Thymus (tissue), 14 donors: ENCODE data around the gene SGO2. TPM values are rescaled to one million over a fixed set of nuclear protein-coding genes. Genes with fewer than 3 reads are reported as not detected.
A peak's percentile ranks its signal among the peaks of the same experiment; 100 is the strongest.

Experiments used
- DNase-seq, 9 donors: peaks; one replicate each; pipeline ENCODE4 v3.0.0-alpha.2; 2013; ENCODE audit warnings: low spot score in 9 of 9, low read depth in 6 of 9, missing footprints in 1 of 9
- H3K27ac ChIP-seq, 2 donors: one replicate each; pipeline ENCODE4 v1.5.1; 2013; ENCODE audit warnings: control low read depth in 1 of 2, low read depth in 1 of 2, low read length in 1 of 2, mild to moderate bottlenecking in 1 of 2, moderate library complexity in 1 of 2
- H3K27me3 ChIP-seq, 2 donors: one replicate each; pipeline ENCODE4 v1.5.1; 2013; ENCODE audit warnings: low read length in 1 of 2; ENCODE audit not compliant: control insufficient read depth in 2 of 2, insufficient read depth in 1 of 2
- H3K36me3 ChIP-seq, 2 donors: one replicate each; pipeline ENCODE4 v1.5.1; 2013; ENCODE audit warnings: low read length in 1 of 2, mild to moderate bottlenecking in 1 of 2, moderate library complexity in 1 of 2; ENCODE audit not compliant: control insufficient read depth in 2 of 2, insufficient read depth in 2 of 2
- H3K4me1 ChIP-seq, 2 donors: one replicate each; pipeline ENCODE4 v1.5.1; 2013; ENCODE audit warnings: low read length in 2 of 2; ENCODE audit not compliant: control insufficient read depth in 2 of 2, insufficient read depth in 2 of 2
- H3K4me3 ChIP-seq, 2 donors: one replicate each; pipeline ENCODE4 v1.5.1; 2013; ENCODE audit warnings: low read length in 2 of 2, control low read depth in 1 of 2, mild to moderate bottlenecking in 1 of 2
- H3K9me3 ChIP-seq, 2 donors: one replicate each; pipeline ENCODE4 v1.5.1; 2013; ENCODE audit warnings: low read length in 1 of 2, mild to moderate bottlenecking in 1 of 2; ENCODE audit not compliant: control insufficient read depth in 2 of 2, insufficient read depth in 1 of 2
- WGBS: extraction: QIAGEN DNeasy Blood & Tissue Kit; methylation state at CpG from one replicate; pipeline ENCODE4 v1.1.7; 2013; 5-methylcytosine and 5-hydroxymethylcytosine counted together
- long read RNA-seq, 10 donors: transcript quantifications; one replicate each; lab custom pipeline, GENCODE V29; 2026
- polyA plus RNA-seq: library from polyadenylated mRNA; stranded (reverse); fragments of 200-250 nt; gene quantifications from one replicate; pipeline ENCODE4 v1.2.3, GENCODE V29; 2013
- total RNA-seq: library from RNA; stranded (reverse); fragments of 120-200 nt; gene quantifications from one replicate; pipeline ENCODE4 v1.2.4, GENCODE V29; 2013
- donor health status: healthy.

The SGO2 gene
- total RNA-seq (19.7 TPM), polyA plus RNA-seq (4.2 TPM)
- long read RNA-seq, donor 1, partial matches to known transcripts = 6 of 6 reads
- long read RNA-seq, donor 1, other reads (novel, unspliced or antisense) = 0 of 6 reads
- long read RNA-seq, donor 2, full-length matches to known transcripts = 6 of 67 reads
- long read RNA-seq, donor 2, partial matches to known transcripts = 61 of 67 reads
- long read RNA-seq, donor 2, other reads (novel, unspliced or antisense) = 0 of 67 reads
- long read RNA-seq, donor 3, full-length matches to known transcripts = 3 of 26 reads
- long read RNA-seq, donor 3, partial matches to known transcripts = 23 of 26 reads
- long read RNA-seq, donor 3, other reads (novel, unspliced or antisense) = 0 of 26 reads
- long read RNA-seq, donor 4, partial matches to known transcripts = 30 of 31 reads
- long read RNA-seq, donor 4, other reads (novel, unspliced or antisense) = 0 of 31 reads
- long read RNA-seq, donor 5, full-length matches to known transcripts = 2 of 67 reads
- long read RNA-seq, donor 5, partial matches to known transcripts = 65 of 67 reads
- long read RNA-seq, donor 5, other reads (novel, unspliced or antisense) = 0 of 67 reads
- long read RNA-seq, donor 6, full-length matches to known transcripts = 3 of 11 reads
- long read RNA-seq, donor 6, partial matches to known transcripts = 8 of 11 reads
- long read RNA-seq, donor 6, other reads (novel, unspliced or antisense) = 0 of 11 reads
- long read RNA-seq, donor 7, full-length matches to known transcripts = 2 of 36 reads
- long read RNA-seq, donor 7, partial matches to known transcripts = 34 of 36 reads
- long read RNA-seq, donor 7, other reads (novel, unspliced or antisense) = 0 of 36 reads
- long read RNA-seq, donor 8, partial matches to known transcripts = 7 of 7 reads
- long read RNA-seq, donor 8, other reads (novel, unspliced or antisense) = 0 of 7 reads
- long read RNA-seq, donor 9, full-length matches to known transcripts = 3 of 41 reads
- long read RNA-seq, donor 9, partial matches to known transcripts = 38 of 41 reads
- long read RNA-seq, donor 9, other reads (novel, unspliced or antisense) = 0 of 41 reads
- long read RNA-seq, donor 10, full-length matches to known transcripts = 2 of 21 reads
- long read RNA-seq, donor 10, partial matches to known transcripts = 19 of 21 reads
- long read RNA-seq, donor 10, other reads (novel, unspliced or antisense) = 0 of 21 reads

- Histone ChIP-seq H3K4me3 (peak within 1 kb of the TSS; percentile 68 to 72), H3K27ac (peak within 1 kb of the TSS; percentile 60 to 68), H3K27me3 (no peaks in the 10 kb centered on the region), H3K36me3 (peaks cover 0 to 3% of the 10 kb centered on the region in 2 donors), H3K9me3 (no peaks in the 10 kb centered on the region), H3K4me1 (peaks cover 9 to 12% of the 10 kb centered on the region in 2 donors)
- DNase-seq = peak; percentile 89 to 98 (median 94)
- under 1% methylated on average over 56 of the region's 56 CpGs for WGBS
These were observed at the start of gene SGO2 for GRCh38 chr2:200525882-200526651. Gene SGO2 (plus strand): TSS chr2:200526207. CDS start chr2:200532976, 6,769 bp downstream.

- no peaks in the 10 kb centered on the region for H3K4me1 ChIP-seq
- WGBS = 98% methylated on average over 8 of the region's 8 CpGs
- H3K27ac ChIP-seq = no peak overlapping the region
- DNase-seq = no peak
- no peaks in the 10 kb centered on the region for H3K27me3 ChIP-seq
- H3K36me3 ChIP-seq = peaks cover 0 to 2% of the 10 kb centered on the region in 2 donors
- H3K9me3 ChIP-seq = no peaks in the 10 kb centered on the region
- H3K4me3 ChIP-seq = no peak overlapping the region
These were observed 49.2 kb upstream of the SGO2 start for GRCh38 chr2:200476836-200477235.

- Histone ChIP-seq H3K27me3 (no peaks in the 10 kb centered on the region), H3K36me3 (peaks cover 0 to 2% of the 10 kb centered on the region in 2 donors), H3K4me1 (no peaks in the 10 kb centered on the region), H3K4me3 (no peak overlapping the region), H3K9me3 (no peaks in the 10 kb centered on the region), H3K27ac (no peak overlapping the region)
- WGBS = 96% methylated on average over 21 of the region's 21 CpGs
- DNase-seq = no peak
These were observed 48.3 kb upstream of the SGO2 start for GRCh38 chr2:200477667-200478131.

GRCh38 chr2:200479692-200480265 is 46.2 kb upstream of the SGO2 start:
- 74% methylated on average over 8 of the region's 8 CpGs for WGBS
- H3K4me1 ChIP-seq = no peaks in the 10 kb centered on the region
- H3K36me3 ChIP-seq = peaks cover 0 to 2% of the 10 kb centered on the region in 2 donors
- DNase-seq = no peak
- no peaks in the 10 kb centered on the region for H3K27me3 ChIP-seq
- H3K27ac ChIP-seq = no peak overlapping the region
- no peak overlapping the region for H3K4me3 ChIP-seq
- H3K9me3 ChIP-seq = no peaks in the 10 kb centered on the region

GRCh38 chr2:200482194-200482593 is 43.8 kb upstream of the SGO2 start:
- Histone ChIP-seq H3K27ac (no peak overlapping the region), H3K27me3 (no peaks in the 10 kb centered on the region), H3K4me3 (no peak overlapping the region), H3K36me3 (peaks cover 0 to 2% of the 10 kb centered on the region in 2 donors), H3K4me1 (no peaks in the 10 kb centered on the region), H3K9me3 (no peaks in the 10 kb centered on the region)
- DNase-seq = no peak

GRCh38 chr2:200483729-200484198 is 42.2 kb upstream of the SGO2 start:
- no peaks in the 10 kb centered on the region for H3K4me1 ChIP-seq
- DNase-seq = peak in 2 of 9 donors; percentile 46 to 48

GRCh38 chr2:200484934-200485333 is 41.1 kb upstream of the SGO2 start:
- Histone ChIP-seq H3K36me3 (peaks cover 5% of the 10 kb centered on the region in 2 donors), H3K27me3 (no peaks in the 10 kb centered on the region), H3K9me3 (no peaks in the 10 kb centered on the region), H3K4me1 (no peaks in the 10 kb centered on the region), H3K27ac (no peak overlapping the region), H3K4me3 (no peak overlapping the region)
- no peak for DNase-seq
- WGBS = over 99% methylated on average over 3 of the region's 3 CpGs

More at GRCh38 chr2:200483729-200484198, 42.2 kb upstream of the SGO2 start:
- no peaks in the 10 kb centered on the region for H3K9me3 ChIP-seq
- 81% methylated on average over 4 of the region's 4 CpGs for WGBS
- no peak overlapping the region for H3K4me3 ChIP-seq
- no peaks in the 10 kb centered on the region for H3K36me3 ChIP-seq
- no peaks in the 10 kb centered on the region for H3K27me3 ChIP-seq
- no peak overlapping the region for H3K27ac ChIP-seq

- Histone ChIP-seq H3K9me3 (no peaks in the 10 kb centered on the region), H3K36me3 (peaks cover 14 to 19% of the 10 kb centered on the region in 2 donors)
- WGBS = 65% methylated on average over 2 of the region's 2 CpGs
These were observed 39.5 kb upstream of the SGO2 start for GRCh38 chr2:200486529-200486928.

More at GRCh38 chr2:200486529-200486928, 39.5 kb upstream of the SGO2 start:
- no peaks in the 10 kb centered on the region for H3K27me3 ChIP-seq
- H3K27ac ChIP-seq = no peak overlapping the region
- no peaks in the 10 kb centered on the region for H3K4me1 ChIP-seq
- no peak overlapping the region for H3K4me3 ChIP-seq
- no peak for DNase-seq
